ENCODE data around the gene KMT2A. TPM values are rescaled to one million over a fixed set of nuclear protein-coding genes. Genes with fewer than 3 reads are reported as not detected.

Gene KMT2A
- total RNA-seq, 1 experiment from 2014 or later = 62.0 TPM

DNA sequence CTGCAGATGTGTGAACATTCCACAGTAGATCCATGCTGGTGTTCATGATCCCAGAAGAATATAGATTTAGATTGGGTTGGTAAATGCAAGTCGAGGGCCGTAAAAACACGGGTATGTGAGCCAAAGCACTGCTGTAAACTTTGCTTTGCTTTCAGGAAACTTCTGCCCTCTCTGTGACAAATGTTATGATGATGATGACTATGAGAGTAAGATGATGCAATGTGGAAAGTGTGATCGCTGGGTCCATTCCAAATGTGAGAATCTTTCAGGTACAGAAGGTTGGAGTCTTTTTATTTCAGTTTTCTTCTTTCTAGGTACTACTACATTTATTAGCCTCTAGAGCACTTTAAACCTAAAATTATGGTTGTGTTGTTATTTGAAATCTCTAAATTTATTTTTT, 54.7 kb downstream of the KMT2A start:
- no peaks in the 10 kb centered on the region for H3K4me1 Mint-ChIP-seq
- Histone ChIP-seq H2AFZ (ENCODE audit: low read length) (no peak overlapping the region), H3K4me1 (ENCODE audit: insufficient read depth, low read length) (no peaks in the 10 kb centered on the region), H3K79me2 (ENCODE audit: insufficient read depth, low read length) (no peaks in the 10 kb centered on the region), H4K91ac (ENCODE audit: insufficient read length, low read depth, low read length) (no peak overlapping the region), H3K14ac (ENCODE audit: insufficient read depth, low read length) (no peak overlapping the region), H3K23ac (ENCODE audit: insufficient read length, low read depth, low read length) (no peak overlapping the region), H3K27ac (ENCODE audit: insufficient read length, low read depth, low read length) (no peak overlapping the region), H2AK5ac (ENCODE audit: insufficient read length, low read length) (no peak overlapping the region), H3T11ph (ENCODE audit: low read length) (no peak overlapping the region), H2BK120ac (ENCODE audit: low read depth, low read length, poor library complexity, severe bottlenecking) (no peak overlapping the region), H3K56ac (ENCODE audit: insufficient read length, low read depth, low read length) (no peak overlapping the region), H3K23me2 (ENCODE audit: insufficient read length, low read depth, low read length, poor library complexity, severe bottlenecking) (no peaks in the 10 kb centered on the region), H3K79me1 (ENCODE audit: insufficient read depth, low read depth, low read length, poor library complexity, severe bottlenecking) (no peaks in the 10 kb centered on the region), H3K9me3 (ENCODE audit: control insufficient read depth, low read depth, low read length) (no peaks in the 10 kb centered on the region), H4K20me1 (ENCODE audit: control insufficient read depth, insufficient read depth, insufficient read length) (no peaks in the 10 kb centered on the region), H3K27me3 (ENCODE audit: insufficient read depth, low read length) (no peaks in the 10 kb centered on the region), H2BK15ac (ENCODE audit: low read depth, low read length) (no peak overlapping the region), H2BK12ac (ENCODE audit: insufficient read length, low read depth, low read length) (no peak overlapping the region), H4K8ac (replicated peaks; ENCODE audit: insufficient read length, low read depth, low read length) (no peak overlapping the region), H3K4me2 (ENCODE audit: insufficient read depth, insufficient read length, low read length) (no peak overlapping the region), H3K18ac (ENCODE audit: insufficient read length, low read depth, low read length) (no peak overlapping the region), H4K5ac (ENCODE audit: insufficient read length, low read depth, low read length) (no peak overlapping the region), H2BK5ac (ENCODE audit: insufficient read length, low read length) (no peak overlapping the region), H3K9ac (ENCODE audit: extremely low read depth, insufficient read length, low read length) (no peak overlapping the region), H3K4ac (ENCODE audit: low read depth, low read length) (no peak overlapping the region), H2BK20ac (ENCODE audit: low read depth, low read length, poor library complexity, severe bottlenecking) (no peak overlapping the region)
- H3K36me3 Mint-ChIP-seq (ENCODE audit: insufficient read depth in 1 of 3, low read depth in 3 of 3) = peaks cover 30 to 74% (median 73%) of the 10 kb centered on the region in 3 experiments; a peak in 6 of 7 replicates
- no peaks in the 10 kb centered on the region for H3K9me3 Mint-ChIP-seq
- H3K4me3 Mint-ChIP-seq = no peak overlapping the region
- WGBS (ENCODE audit: extremely low coverage, insufficient read length, low lambda C conversion rate) = no CpG with 5 or more reads among the region's 4 CpGs
- H3K27me3 Mint-ChIP-seq (ENCODE audit: low read depth) = no peaks in the 10 kb centered on the region
- DNase-seq = no peak
- TF ChIP-seq, protein P1, sequence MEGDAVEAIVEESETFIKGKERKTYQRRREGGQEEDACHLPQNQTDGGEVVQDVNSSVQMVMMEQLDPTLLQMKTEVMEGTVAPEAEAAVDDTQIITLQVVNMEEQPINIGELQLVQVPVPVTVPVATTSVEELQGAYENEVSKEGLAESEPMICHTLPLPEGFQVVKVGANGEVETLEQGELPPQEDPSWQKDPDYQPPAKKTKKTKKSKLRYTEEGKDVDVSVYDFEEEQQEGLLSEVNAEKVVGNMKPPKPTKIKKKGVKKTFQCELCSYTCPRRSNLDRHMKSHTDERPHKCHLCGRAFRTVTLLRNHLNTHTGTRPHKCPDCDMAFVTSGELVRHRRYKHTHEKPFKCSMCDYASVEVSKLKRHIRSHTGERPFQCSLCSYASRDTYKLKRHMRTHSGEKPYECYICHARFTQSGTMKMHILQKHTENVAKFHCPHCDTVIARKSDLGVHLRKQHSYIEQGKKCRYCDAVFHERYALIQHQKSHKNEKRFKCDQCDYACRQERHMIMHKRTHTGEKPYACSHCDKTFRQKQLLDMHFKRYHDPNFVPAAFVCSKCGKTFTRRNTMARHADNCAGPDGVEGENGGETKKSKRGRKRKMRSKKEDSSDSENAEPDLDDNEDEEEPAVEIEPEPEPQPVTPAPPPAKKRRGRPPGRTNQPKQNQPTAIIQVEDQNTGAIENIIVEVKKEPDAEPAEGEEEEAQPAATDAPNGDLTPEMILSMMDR (conservative IDR thresholded peaks at IDR 0.05) = no peak
- 0 out of 7 replicates have a peak overlapping the region, but pooled peaks of 1 of the 3 experiments have one; percentile 60 for H3K27ac Mint-ChIP-seq
